ENCODE measurements around the gene AGAP2. TPM values are rescaled to one million over a fixed set of nuclear protein-coding genes. Genes with fewer than 3 reads are reported as not detected.
A peak's percentile ranks its signal among the peaks of the same experiment; 100 is the strongest.

The AGAP2 gene
- total and polyA plus RNA-seq, 2 of the 8 experiments (the other 6 are each of a cell fraction or from before 2014, with no cell fraction given), result 1.5 TPM

DNA sequence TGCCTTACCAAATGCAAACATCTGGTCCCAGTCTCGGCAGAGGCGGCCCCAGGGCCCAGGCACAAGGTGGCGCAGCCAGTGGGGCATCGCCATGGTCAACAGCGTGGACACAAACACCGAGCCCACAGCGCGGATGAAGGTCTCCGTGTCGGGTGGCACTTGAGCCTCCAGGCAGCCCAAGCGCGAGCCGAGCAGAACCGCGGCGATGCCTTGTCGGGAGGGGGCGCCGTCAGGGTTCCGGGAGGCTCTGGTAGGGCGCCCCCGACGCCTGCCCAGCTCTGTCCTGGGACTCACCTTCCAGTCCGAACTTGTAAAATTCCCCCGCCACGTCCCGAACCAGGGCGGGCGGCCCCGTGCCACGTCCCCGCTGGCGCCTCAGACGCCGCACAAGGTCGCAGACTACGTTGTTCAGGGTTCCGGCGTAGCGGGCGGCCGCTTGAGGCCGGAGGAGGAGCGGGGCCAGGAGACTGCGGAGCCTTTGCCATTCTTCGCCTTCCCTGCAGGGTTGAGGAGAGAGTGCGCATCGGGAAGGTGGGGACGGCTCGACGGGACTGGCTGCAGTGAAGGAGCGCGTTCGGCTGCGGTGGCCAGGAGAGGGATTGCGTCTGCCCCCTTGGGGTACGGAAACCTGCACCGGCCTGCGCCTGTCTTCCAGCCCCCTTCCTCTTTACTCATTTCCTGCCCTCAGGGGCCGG lies 26.6 kb upstream of the AGAP2 start (continued):
- no peak for TF ChIP-seq EGR1 (IDR thresholded peaks at IDR 0.05; ENCODE audit: borderline replicate concordance, low read depth, low read length)
- TF ChIP-seq KDM5A (IDR thresholded peaks at IDR 0.05; ENCODE audit: low read length), result no peak
- TF ChIP-seq YY1 (IDR thresholded peaks at IDR 0.05; ENCODE audit: low read depth, low read length), result no peak
- no peak for TF ChIP-seq FOSL1 (IDR thresholded peaks at IDR 0.05; ENCODE audit: insufficient read depth, low read depth, low read length)
- TF ChIP-seq MAFK (IDR thresholded peaks at IDR 0.05; ENCODE audit: low read depth, low read length), result no peak
- no peak for TF ChIP-seq SRF (IDR thresholded peaks at IDR 0.05; ENCODE audit: low read depth, low read length)
- peak; percentile 1 to 18; a peak in 2 of 4 replicates for TF ChIP-seq RAD21 (IDR thresholded peaks at IDR 0.05 in 1 of 2, conservative IDR thresholded peaks at IDR 0.05 in 1 of 2; ENCODE audit: low read depth in 2 of 2, low read length in 2 of 2)
- TF ChIP-seq SP2 (IDR thresholded peaks at IDR 0.05; ENCODE audit: low read length), result no peak
- TF ChIP-seq KDM1A (IDR thresholded peaks at IDR 0.05; ENCODE audit: borderline replicate concordance, low read length), result no peak
- TF ChIP-seq POU5F1 (IDR thresholded peaks at IDR 0.05; ENCODE audit: low read depth, low read length), result no peak
- no peak for TF ChIP-seq BRCA1 (IDR thresholded peaks at IDR 0.05; ENCODE audit: low read depth, low read length)
- peak in 1 of 2 experiments; percentile 63; a peak in 2 of 4 replicates for TF ChIP-seq SIN3A (conservative IDR thresholded peaks at IDR 0.05 in 1 of 2, IDR thresholded peaks at IDR 0.05 in 1 of 2; ENCODE audit: low read depth in 1 of 2, low read length in 2 of 2)
- no peak for TF ChIP-seq CTBP2 (IDR thresholded peaks at IDR 0.05; ENCODE audit: borderline replicate concordance, insufficient read depth, insufficient read length, low read length)
- TF ChIP-seq HDAC6 (IDR thresholded peaks at IDR 0.05; ENCODE audit: low read depth, low read length), result no peak
- peak; percentile 47; the same call in 1 of the 2 replicates for TF ChIP-seq GABPA (IDR thresholded peaks at IDR 0.05; ENCODE audit: borderline replicate concordance, insufficient read depth, low read length)
- TF ChIP-seq, protein P1, sequence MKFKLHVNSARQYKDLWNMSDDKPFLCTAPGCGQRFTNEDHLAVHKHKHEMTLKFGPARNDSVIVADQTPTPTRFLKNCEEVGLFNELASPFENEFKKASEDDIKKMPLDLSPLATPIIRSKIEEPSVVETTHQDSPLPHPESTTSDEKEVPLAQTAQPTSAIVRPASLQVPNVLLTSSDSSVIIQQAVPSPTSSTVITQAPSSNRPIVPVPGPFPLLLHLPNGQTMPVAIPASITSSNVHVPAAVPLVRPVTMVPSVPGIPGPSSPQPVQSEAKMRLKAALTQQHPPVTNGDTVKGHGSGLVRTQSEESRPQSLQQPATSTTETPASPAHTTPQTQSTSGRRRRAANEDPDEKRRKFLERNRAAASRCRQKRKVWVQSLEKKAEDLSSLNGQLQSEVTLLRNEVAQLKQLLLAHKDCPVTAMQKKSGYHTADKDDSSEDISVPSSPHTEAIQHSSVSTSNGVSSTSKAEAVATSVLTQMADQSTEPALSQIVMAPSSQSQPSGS (IDR thresholded peaks at IDR 0.05; ENCODE audit: low read length), result no peak
